Measurements from ENCODE around the gene RPL29.

DNA sequence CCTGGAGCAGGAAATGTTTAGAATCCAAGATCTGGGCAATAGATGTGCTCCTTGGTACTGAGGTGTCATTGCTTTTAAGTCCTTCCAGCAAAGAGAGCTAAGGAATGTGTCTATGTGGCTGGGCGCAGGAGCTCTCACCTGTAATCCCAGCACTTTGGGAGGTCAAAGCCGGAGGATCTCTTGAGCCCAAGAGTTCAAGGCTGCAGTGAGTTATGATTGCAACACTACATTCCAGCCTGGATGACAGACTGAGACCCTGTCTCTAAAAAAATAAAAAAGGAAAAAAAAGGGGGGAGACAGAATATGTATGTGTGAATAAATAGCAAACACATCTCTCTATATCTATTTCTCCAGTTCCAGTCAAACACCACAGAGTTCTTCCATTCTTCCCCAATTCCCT, 44.8 kb downstream of the RPL29 start:
- TF ChIP-seq CTCF (IDR thresholded peaks at IDR 0.05) (no peak), POLR2A (IDR thresholded peaks at IDR 0.05; ENCODE audit: low read depth) (no peak), POLR2AphosphoS5 (IDR thresholded peaks at IDR 0.05) (no peak)

All from esophagus muscularis mucosa (tissue), 3 donors.